Gastroesophageal sphincter (tissue), 3 donors: ENCODE measurements around the gene TMCC1.

Experiments
- CTCF ChIP-seq, 4 experiments: fragments of 200-600 bp in 2 of 4; fragments of 450-650 bp in 2 of 4; sonication (generic) in 1 of 4; IDR thresholded peaks; one replicate each; pipeline ENCODE4 v1.5.1; 2017 to 2019; ENCODE audit warnings: antibody characterized with exemption in 4 of 4, mild to moderate bottlenecking in 2 of 4, moderate library complexity in 2 of 4
- EP300 ChIP-seq: sonication (generic); formaldehyde crosslinking; IDR thresholded peaks from one replicate; pipeline ENCODE4 v1.6.1; 2017; ENCODE audit warnings: antibody characterized with exemption, mild to moderate bottlenecking
- POLR2A ChIP-seq, 2 donors: fragments of 450-650 bp; IDR thresholded peaks; one replicate each; pipeline ENCODE4 v1.6.1; 2017; ENCODE audit warnings: antibody characterized with exemption in 2 of 2, mild to moderate bottlenecking in 2 of 2, moderate library complexity in 1 of 2

- TF ChIP-seq CTCF (IDR thresholded peaks at IDR 0.05) (no peak), POLR2A (IDR thresholded peaks at IDR 0.05) (no peak), EP300 (no peak)
Observed at GRCh38 chr3:129734449-129734848, 159.1 kb downstream of the TMCC1 start.
